Keratinocyte (primary cell): Measurements from ENCODE around the gene IFI27L2. TPM values are rescaled to one million over a fixed set of nuclear protein-coding genes. Genes with fewer than 3 reads are reported as not detected.

Source experiments
- DNase-seq: peaks from one replicate; pipeline ENCODE4 v3.0.0-alpha.2; 2011; ENCODE audit warnings: low read depth, missing footprints, low spot score
- FAIRE-seq: peaks from 2 replicates; lab custom pipeline; 2011; peaks lifted over from hg19 to GRCh38; lab: Jason Lieb, UNC
- H2AFZ ChIP-seq: 2 replicates; pipeline ENCODE4 v1.6.0; 2012; ENCODE audit warnings: low read length, control low read depth, inconsistent platforms; ENCODE audit not compliant: control insufficient read depth
- H3K27ac ChIP-seq: 2 replicates; pipeline ENCODE4 v1.5.1; 2011; ENCODE audit warnings: low read length; ENCODE audit not compliant: control insufficient read depth, insufficient read depth
- H3K27me3 ChIP-seq: 3 replicates; pipeline ENCODE4 v1.6.0; 2011; ENCODE audit warnings: low read length; ENCODE audit not compliant: control insufficient read depth, insufficient read depth; ENCODE audit errors: extremely low read depth
- H3K36me3 ChIP-seq, 2 experiments: 2 replicates in 1 of 2; 3 replicates in 1 of 2; pipeline ENCODE4 v1.5.1; 2011; ENCODE audit warnings: low read length in 2 of 2, mild to moderate bottlenecking in 1 of 2; ENCODE audit not compliant: control insufficient read depth in 2 of 2, insufficient read depth in 2 of 2; ENCODE audit errors: extremely low read depth in 1 of 2
- H3K4me1 ChIP-seq: 3 replicates; pipeline ENCODE4 v1.5.1; 2011; ENCODE audit warnings: low read length; ENCODE audit not compliant: control insufficient read depth, insufficient read depth; ENCODE audit errors: extremely low read depth
- H3K4me2 ChIP-seq: 3 replicates; pipeline ENCODE4 v1.6.0; 2011; ENCODE audit warnings: low read depth, low read length; ENCODE audit not compliant: control insufficient read depth, insufficient read depth; ENCODE audit errors: extremely low read depth
- H3K4me3 ChIP-seq, 3 experiments: fragments of 200-600 bp in 1 of 3; sonication (generic) in 1 of 3; 2 replicates in 2 of 3; 3 replicates in 1 of 3; pipeline ENCODE4 v1.5.1; 2011 to 2016; ENCODE audit warnings: low read length in 3 of 3, mild to moderate bottlenecking in 3 of 3, control low read depth in 2 of 3, inconsistent platforms in 1 of 3, low read depth in 1 of 3, mixed read lengths in 1 of 3, mixed run types in 1 of 3, moderate library complexity in 1 of 3; ENCODE audit not compliant: control insufficient read depth in 2 of 3, insufficient read depth in 2 of 3; ENCODE audit errors: extremely low read depth in 1 of 3
- H3K79me2 ChIP-seq: 2 replicates; pipeline ENCODE4 v1.6.0; 2012; ENCODE audit warnings: low read length; ENCODE audit not compliant: control insufficient read depth, insufficient read depth
- H3K9ac ChIP-seq: 3 replicates; pipeline ENCODE4 v1.6.0; 2011; ENCODE audit warnings: low read length; ENCODE audit not compliant: control insufficient read depth, insufficient read depth; ENCODE audit errors: extremely low read depth
- H3K9me1 ChIP-seq: 3 replicates; pipeline ENCODE4 v1.6.0; 2011; ENCODE audit warnings: low read length; ENCODE audit not compliant: control insufficient read depth, insufficient read depth; ENCODE audit errors: extremely low read depth
- H3K9me3 ChIP-seq: 2 replicates; pipeline ENCODE4 v1.5.1; 2012; ENCODE audit warnings: low read depth, low read length; ENCODE audit not compliant: control insufficient read depth
- H4K20me1 ChIP-seq: 3 replicates; pipeline ENCODE4 v1.6.0; 2011; ENCODE audit warnings: low read length; ENCODE audit not compliant: control insufficient read depth, insufficient read depth; ENCODE audit errors: extremely low read depth
- EZH2 ChIP-seq: IDR thresholded peaks from one replicate; pipeline ENCODE4 v1.6.1; 2012; ENCODE audit warnings: inconsistent platforms, mild to moderate bottlenecking, low read length, moderate library complexity
- dilution Hi-C: fragments of 300-500 bp; cut with MboI; formaldehyde crosslinking; loops from one replicate; pipeline ENCODE4 v1.7.0; 2020; ENCODE audit warnings: low sequenced_read_pairs; ENCODE audit not compliant: extremely low pct_ligation_motif_present
- polyA plus RNA-seq, 5 experiments: library from polyadenylated mRNA; depleted of rRNA in 3 of 5; stranded (reverse) in 3 of 5; stranded (forward) in 1 of 5; unstranded in 1 of 5; fragments of >200 nt; gene quantifications; 1 replicate in 1 of 5; 2 replicates in 3 of 5; 3 replicates in 1 of 5; pipeline versions ENCODE4 v1.2.1 to v1.2.3, GENCODE V29; 2011 to 2012; ENCODE audit warnings: missing spikeins in 2 of 5, low read depth in 1 of 5, low replicate concordance in 1 of 5
- TF ChIP-seq, protein P1 (sequence below), 3 experiments: IDR thresholded peaks in 1 of 3; conservative IDR thresholded peaks in 1 of 3; optimal IDR thresholded peaks in 1 of 3; 2 replicates in 2 of 3; 3 replicates in 1 of 3; pipeline versions ENCODE3 to v1.5.1; 2011; ENCODE audit warnings: low read length in 3 of 3, mild to moderate bottlenecking in 3 of 3, moderate library complexity in 2 of 3, control low read depth in 1 of 3, inconsistent platforms in 1 of 3; ENCODE audit not compliant: insufficient read depth in 2 of 3; ENCODE audit errors: extremely low read depth in 1 of 3

IFI27L2 gene
- polyA plus RNA-seq, 1 donor (not counting 4 experiments of a cell fraction or from before 2014, with no cell fraction given) = 67.5 TPM

GRCh38 chr14:94081386-94081820 is 48.0 kb downstream of the IFI27L2 start:
- H3K9ac ChIP-seq = peak overlapping the region; percentile 95
- H3K4me1 ChIP-seq = peaks cover 30% of the 10 kb centered on the region
- peaks cover 48% of the 10 kb centered on the region for H3K79me2 ChIP-seq
- H3K36me3 ChIP-seq = peaks cover 8 to 16% of the 10 kb centered on the region in 2 experiments
- DNase-seq (no peak), FAIRE-seq (peak; percentile 20)
- H3K27ac ChIP-seq = peak overlapping the region; percentile 88
- H4K20me1 ChIP-seq = peaks cover 5% of the 10 kb centered on the region
- peak overlapping the region; percentile 78 to 100 (median 93) for H3K4me3 ChIP-seq
- no peaks in the 10 kb centered on the region for H3K9me1 ChIP-seq
- H3K9me3 ChIP-seq = no peaks in the 10 kb centered on the region
- H3K4me2 ChIP-seq = peak overlapping the region; percentile 98
- dilution Hi-C loops = no loop called here
- TF ChIP-seq EZH2 = no peak
- TF ChIP-seq, protein P1, sequence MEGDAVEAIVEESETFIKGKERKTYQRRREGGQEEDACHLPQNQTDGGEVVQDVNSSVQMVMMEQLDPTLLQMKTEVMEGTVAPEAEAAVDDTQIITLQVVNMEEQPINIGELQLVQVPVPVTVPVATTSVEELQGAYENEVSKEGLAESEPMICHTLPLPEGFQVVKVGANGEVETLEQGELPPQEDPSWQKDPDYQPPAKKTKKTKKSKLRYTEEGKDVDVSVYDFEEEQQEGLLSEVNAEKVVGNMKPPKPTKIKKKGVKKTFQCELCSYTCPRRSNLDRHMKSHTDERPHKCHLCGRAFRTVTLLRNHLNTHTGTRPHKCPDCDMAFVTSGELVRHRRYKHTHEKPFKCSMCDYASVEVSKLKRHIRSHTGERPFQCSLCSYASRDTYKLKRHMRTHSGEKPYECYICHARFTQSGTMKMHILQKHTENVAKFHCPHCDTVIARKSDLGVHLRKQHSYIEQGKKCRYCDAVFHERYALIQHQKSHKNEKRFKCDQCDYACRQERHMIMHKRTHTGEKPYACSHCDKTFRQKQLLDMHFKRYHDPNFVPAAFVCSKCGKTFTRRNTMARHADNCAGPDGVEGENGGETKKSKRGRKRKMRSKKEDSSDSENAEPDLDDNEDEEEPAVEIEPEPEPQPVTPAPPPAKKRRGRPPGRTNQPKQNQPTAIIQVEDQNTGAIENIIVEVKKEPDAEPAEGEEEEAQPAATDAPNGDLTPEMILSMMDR (optimal IDR thresholded peaks at IDR 0.05 in 1 of 3, IDR thresholded peaks at IDR 0.05 in 1 of 3, conservative IDR thresholded peaks at IDR 0.05 in 1 of 3; ENCODE audit: extremely low read depth in 1 of 3, insufficient read depth in 2 of 3, low read length in 3 of 3) = no peak
- H2AFZ ChIP-seq = peak overlapping the region; percentile 97
- H3K27me3 ChIP-seq = no peaks in the 10 kb centered on the region

GRCh38 chr14:94080621-94081385 is 48.6 kb downstream of the IFI27L2 start, which contains the start of the genes DDX24 and IFI27L1:
Gene DDX24, minus strand, starts transcription at chr14:94081202. Its CDS starts 1,460 bp downstream, at chr14:94079742.
Gene IFI27L1, plus strand, starts transcription at chr14:94081310. Its CDS starts 15,628 bp downstream, at chr14:94096938.
- dilution Hi-C loops = no loop called here
- Histone ChIP-seq H3K79me2 (peaks cover 54% of the 10 kb centered on the region), H3K4me3 (peak within 1 kb of the TSS; percentile 78 to 100 (median 93)), H3K36me3 (peaks cover 8 to 16% of the 10 kb centered on the region in 2 experiments), H3K4me1 (peaks cover 30% of the 10 kb centered on the region), H3K9me3 (peaks cover 2% of the 10 kb centered on the region), H3K27ac (peak within 1 kb of the TSS; percentile 88), H2AFZ (peak within 1 kb of the TSS; percentile 97), H3K9me1 (no peaks in the 10 kb centered on the region), H3K27me3 (no peaks in the 10 kb centered on the region), H4K20me1 (peaks cover 5% of the 10 kb centered on the region), H3K4me2 (peak within 1 kb of the TSS; percentile 98), H3K9ac (peak within 1 kb of the TSS; percentile 95)
- peak; percentile 55 for FAIRE-seq
- DNase-seq = peak; percentile 71
- TF ChIP-seq, protein P1 (optimal IDR thresholded peaks at IDR 0.05 in 1 of 3, IDR thresholded peaks at IDR 0.05 in 1 of 3, conservative IDR thresholded peaks at IDR 0.05 in 1 of 3; ENCODE audit: extremely low read depth in 1 of 3, insufficient read depth in 2 of 3, low read length in 3 of 3) = no peak
